Cardiac septum (tissue), 1 donor: ENCODE data around the gene KIAA1217. TPM values are rescaled to one million over a fixed set of nuclear protein-coding genes. Genes with fewer than 3 reads are reported as not detected.

Experiments used
- DNase-seq: peaks from one replicate; pipeline ENCODE4 v3.0.0-alpha.2; 2020; ENCODE audit warnings: low spot score
- intact Hi-C: fragments of 100-400 bp; cut with DNase I; formaldehyde crosslinking; loops from one replicate; pipeline ENCODE4 v1.14.0; 2022
- total RNA-seq: library from RNA; stranded (reverse); fragmentation: NEBNext Ultra II Directional; extraction: Animal tissue kit (Norgen Biotek cat#: 25700); gene quantifications from one replicate; pipeline ENCODE4 v1.2.1, GENCODE V29; 2021
- donor health status: DM: no; HTN: no; CAD: no.

KIAA1217 gene
- total RNA-seq, 1 donor from 2014 or later = 24.0 TPM

GRCh38 chr10:24262929-24263590 lies 54.1 kb downstream of the KIAA1217 start:
- no peak for DNase-seq
- intact Hi-C loops = no loop called here

DNA sequence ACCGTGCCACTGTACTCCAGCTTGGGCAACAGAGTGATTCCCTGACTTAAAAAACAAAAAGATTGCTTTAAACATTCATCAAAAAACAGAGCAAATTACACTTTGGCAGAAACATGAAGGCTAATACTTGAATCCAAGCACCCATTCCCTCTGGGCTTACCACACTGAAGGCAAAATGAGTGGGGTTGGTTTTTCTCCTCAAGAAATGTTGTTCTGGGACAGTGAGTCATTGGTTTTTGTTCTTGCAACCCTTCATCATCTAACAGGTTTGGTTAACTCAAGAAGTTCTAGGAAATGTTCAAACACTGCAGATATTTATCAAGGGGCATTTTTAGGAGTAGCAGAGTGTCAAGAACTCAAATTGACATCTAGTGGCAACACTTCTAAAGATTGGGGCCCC lies 60.5 kb downstream of the KIAA1217 start:
- intact Hi-C loops = no loop called here
- DNase-seq = no peak

- intact Hi-C loops = no loop called here
- DNase-seq = no peak
Measured at GRCh38 chr10:24272374-24272773, 63.4 kb downstream of the KIAA1217 start.

- intact Hi-C loops = no loop called here
- DNase-seq = no peak
Measured at GRCh38 chr10:24277277-24277676, 68.3 kb downstream of the KIAA1217 start.

GRCh38 chr10:24277771-24278170 lies 68.8 kb downstream of the KIAA1217 start:
- no peak for DNase-seq
- intact Hi-C loops = no loop called here

DNA sequence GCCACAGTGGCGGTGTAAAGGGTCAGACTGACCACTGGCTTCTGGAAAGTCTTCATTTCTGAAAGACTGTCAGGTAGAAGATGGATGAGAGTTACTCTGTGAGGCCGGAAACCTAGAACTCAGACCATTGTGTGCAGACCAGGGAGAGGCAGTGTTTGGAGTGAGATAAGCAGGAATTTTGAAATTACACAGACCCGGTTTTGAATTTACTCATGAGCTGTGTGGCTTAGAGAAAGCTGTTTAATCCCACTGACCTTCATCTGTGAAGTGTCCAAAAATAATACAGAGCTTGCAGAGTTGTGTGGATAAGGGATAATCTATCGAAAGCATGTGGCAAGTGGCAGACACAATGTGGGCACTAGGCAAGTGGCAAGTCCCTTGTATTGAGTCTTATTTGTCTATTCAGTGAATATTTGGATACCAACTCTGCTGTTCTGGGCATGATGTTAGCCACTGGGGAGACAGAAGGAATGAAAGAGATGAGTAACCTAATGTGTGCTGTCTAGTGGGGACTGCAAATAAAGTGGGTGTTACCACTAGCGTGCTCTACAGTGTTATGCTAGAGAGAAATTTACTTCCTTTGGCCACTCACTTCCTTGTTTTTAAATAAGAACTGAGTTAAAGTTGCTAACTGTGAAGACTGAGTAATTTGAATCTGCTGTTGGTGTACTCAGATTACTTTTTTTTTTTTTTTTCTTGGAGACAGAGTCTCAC lies 69.4 kb downstream of the KIAA1217 start:
- intact Hi-C loops = no loop called here

DNA sequence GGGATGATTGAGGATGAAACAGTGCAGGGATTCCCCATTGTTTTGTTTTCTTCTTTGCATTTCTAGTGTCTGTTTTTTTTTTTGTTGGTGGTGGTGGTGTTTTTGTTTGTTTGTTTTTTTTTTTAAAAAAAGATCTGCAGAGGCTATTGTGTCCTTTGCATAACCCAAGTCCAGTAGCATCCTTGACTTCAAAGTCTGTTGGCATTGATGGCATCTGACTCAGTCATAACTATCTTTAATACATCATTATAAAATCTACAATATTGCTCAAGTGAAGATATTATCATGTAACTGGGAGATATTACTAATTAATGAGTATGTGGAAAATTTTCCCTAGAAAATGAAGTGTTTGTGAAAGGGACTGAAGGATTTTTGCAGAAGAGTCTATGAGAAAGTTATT lies 70.2 kb downstream of the KIAA1217 start:
- DNase-seq = no peak
- intact Hi-C loops = no loop called here

More for the DNA sequence above, 69.4 kb downstream of the KIAA1217 start:
- DNase-seq = no peak

DNA sequence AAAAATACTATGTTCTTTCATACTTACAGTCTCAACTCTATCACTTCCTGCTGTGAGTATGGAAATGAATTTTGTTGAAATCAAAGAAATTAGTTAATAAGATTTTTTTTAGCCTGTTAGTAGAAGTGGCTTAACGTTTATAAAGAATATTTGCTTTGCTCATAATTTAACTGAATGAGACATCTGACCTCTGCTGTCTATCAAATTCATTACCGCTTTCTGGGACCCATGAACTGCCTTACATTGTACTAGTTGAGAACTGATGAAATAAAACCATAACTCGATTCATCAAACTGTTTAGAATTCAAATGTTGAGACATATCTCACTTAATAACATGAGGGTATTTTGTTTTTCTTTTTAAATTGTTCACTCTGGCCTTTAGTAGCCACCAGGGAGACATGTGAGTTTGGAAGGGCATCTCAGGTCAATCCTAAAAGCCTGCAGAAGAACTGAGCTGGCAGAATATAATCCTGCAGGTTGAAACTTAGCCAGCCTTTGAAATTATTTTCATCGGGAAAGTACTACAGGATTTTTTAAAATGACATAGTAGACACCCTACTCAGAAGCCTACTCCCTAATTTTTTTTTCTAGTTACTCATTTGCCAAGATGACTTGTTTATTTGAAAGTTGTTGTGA lies 78.7 kb downstream of the KIAA1217 start:
- intact Hi-C loops = no loop called here
- DNase-seq = no peak

- DNase-seq = no peak
- intact Hi-C loops = no loop called here
Measured at GRCh38 chr10:24288581-24288980, 79.6 kb downstream of the KIAA1217 start.

- intact Hi-C loops = no loop called here
- DNase-seq = no peak
Measured at GRCh38 chr10:24289235-24289634, 80.3 kb downstream of the KIAA1217 start.

GRCh38 chr10:24292304-24293293 lies 83.7 kb downstream of the KIAA1217 start:
- intact Hi-C loops = no loop called here
- DNase-seq = no peak

GRCh38 chr10:24299578-24300260 lies 90.8 kb downstream of the KIAA1217 start:
- intact Hi-C loops = no loop called here
- DNase-seq = no peak

DNA sequence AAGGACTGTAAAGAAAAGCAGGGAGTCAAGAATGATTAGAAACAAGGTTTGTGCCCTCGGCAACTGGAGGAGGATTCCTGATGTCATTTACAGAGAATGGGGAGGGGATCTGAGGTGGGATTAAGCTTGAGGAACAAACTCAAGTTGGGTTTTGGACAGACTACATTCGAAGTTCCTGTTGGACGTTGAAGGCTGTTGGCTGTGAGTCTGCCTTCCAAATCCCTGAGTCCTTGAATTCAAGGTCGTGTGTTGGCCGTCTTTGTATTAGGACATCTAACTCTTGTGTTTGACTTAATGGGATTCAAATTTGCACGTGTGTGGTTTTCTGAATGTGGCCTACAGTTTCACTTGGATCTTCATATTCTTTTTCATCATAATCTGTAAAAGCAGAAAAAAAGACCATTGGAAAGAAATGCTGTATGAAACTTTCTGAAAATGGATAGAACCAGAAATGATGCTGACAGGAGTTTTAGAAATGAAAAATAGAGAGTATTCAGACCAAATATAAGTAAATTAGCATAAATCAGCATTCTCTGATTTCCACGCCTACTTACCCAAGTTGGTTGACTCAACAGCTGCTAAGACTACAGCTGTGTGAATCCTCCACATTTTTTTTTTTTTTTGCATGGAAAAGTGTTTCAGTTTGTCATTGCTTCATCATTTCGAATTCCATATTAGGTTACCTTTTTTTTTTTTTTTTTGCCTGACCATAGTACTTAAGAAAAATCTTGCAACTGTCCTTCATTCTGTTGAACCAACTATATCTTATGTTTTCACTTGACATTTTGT lies 94.8 kb downstream of the KIAA1217 start:
- DNase-seq = no peak
- intact Hi-C loops = no loop called here

DNA sequence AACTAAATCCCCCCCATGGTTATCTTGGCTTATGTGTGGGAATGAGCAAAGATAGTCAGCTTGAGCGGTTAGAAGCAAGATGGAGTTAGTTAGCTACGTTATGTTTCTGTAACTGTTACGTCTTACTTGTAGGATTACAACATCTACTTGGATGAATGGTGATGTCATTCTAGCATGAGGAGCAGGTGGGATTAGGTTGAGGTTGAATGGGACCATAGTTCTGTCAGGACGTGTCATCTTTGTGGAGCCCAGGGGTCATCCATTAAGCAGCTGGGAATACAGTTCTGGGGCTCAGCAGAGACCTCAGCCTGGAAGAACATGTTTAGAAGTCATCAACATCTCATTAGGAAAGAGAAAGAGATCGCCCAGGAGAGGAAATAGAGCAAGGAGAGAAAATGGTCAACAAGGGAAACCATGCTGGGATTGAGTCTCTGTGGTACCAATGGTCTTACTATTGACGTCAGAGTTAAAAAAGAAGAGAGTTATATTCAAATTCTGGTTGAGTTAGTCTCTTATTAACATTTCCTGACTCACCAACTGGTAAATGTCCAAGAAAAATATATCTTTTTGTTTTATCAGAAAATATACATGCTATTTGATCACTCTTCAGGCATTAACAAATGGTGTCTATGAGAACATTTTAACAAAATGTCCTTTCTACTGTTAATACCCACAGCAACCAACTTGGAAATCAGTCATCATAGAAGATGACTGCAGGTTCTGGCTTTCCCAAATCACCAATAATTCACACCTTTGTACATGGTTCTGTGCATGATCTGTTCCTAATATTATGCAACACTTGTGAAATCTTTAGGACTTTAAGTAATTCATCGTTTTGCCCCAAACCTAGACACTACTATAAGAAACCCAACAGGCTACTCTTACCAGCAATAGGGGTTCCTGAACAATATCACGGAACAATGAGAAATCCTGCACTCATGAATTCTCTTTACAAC lies 96.9 kb downstream of the KIAA1217 start:
- DNase-seq = no peak
- intact Hi-C loops = no loop called here

- no peak for DNase-seq
- intact Hi-C loops = no loop called here
Measured at GRCh38 chr10:24306507-24306875, 97.6 kb downstream of the KIAA1217 start.

GRCh38 chr10:24307116-24307515 lies 98.2 kb downstream of the KIAA1217 start:
- no peak for DNase-seq
- intact Hi-C loops = no loop called here

DNA sequence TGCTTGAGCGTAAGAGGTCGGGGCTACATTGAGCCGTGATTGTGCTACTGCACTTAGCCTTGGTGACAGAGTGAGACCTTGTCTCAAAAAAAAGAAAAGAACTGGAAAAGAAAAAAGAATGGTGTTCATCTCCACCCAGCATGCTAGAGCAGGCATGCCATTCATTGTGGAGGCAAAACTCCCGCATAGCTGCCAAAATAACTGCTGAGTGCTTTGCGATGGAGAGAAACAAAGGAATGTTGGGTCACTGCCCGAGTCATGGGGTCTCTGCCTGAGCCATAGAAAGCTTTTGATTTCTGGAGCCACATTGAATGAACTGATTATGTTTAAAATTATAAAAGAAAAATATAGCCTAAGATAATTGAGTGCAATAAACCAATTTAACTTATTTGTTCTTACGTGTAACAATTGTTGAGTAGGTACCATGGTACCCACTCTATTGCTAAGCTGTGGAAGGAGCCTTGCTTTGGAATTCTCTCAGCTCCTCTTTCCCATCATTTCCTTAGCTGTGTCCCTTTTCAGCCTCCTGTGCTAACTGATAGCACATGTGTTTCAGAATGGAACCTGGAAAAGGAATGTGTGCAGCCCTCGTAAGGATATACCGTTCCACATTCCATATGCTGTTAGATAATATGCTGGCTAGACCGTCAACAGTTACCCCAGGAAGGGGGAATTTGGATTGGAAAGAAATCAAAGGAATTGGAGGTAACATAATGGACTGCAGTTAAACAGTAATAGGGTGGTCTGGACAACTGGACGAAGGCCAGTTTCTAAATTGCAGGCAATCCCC lies 99.0 kb downstream of the KIAA1217 start:
- intact Hi-C loops = no loop called here
- DNase-seq = no peak
